NCI-H2227 treated with DMSO at 0.1 percent for 48 hours (cell line): Measurements from ENCODE around the gene GRK6.
A peak's percentile ranks its signal among the peaks of the same experiment; 100 is the strongest.
"Not testable (repeated sequence)": the region's sequence is repeated elsewhere in the genome, so short reads cannot be mapped to it uniquely, and the experiment has no call there.

Experiments
- DNase-seq: peaks from one replicate; lab custom pipeline; 2025; lab: John Stamatoyannopoulos, UW

GRK6 gene

DNA sequence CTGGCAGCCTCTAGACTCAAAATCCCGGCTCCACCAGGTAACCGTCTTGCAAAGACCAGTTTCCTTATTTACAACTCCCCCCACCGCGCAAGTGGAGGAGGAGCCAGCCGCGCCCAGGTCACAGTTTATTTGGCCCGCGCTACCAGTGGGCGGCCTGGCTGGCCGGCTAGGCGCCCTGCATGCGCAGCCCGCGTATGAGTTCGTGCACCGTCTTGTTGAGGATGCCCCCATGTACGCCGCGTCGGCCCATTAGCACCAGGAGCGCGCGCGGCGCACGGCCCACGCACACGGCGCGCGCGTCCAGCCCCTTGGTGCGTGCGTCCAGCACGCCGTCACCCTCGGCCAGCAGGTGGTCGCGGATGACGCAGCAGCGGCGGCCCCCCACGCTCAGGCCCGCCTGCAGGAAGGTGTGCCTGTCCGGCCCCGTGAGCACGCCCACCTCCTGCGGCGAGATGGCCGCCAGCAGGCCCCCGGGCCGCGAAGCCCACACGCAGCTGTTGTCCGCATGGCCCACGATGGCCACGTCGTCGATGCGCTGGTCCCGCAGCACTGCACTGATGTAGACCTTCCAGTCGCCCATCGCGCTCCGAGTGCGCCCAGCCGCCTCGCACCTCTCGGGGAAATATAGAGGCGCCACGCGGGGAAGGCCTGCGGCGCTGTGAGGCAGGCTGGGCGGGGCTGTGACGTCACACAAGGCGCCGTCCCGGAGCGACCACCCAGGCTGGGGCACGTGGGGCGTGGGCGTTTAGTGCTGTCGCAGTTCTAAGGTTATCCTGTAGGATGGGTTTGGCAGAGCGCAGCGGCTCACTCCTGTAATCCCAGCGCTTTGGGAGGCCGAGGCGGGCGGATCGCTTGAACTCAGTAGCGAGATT lies 26.2 kb upstream of the GRK6 start, which contains the start of gene PFN3:
Gene PFN3 (minus strand): TSS at position 665 of the 872 bp plus-strand sequence. CDS start 85 bp downstream, at position 580.
- no peak for DNase-seq

DNA sequence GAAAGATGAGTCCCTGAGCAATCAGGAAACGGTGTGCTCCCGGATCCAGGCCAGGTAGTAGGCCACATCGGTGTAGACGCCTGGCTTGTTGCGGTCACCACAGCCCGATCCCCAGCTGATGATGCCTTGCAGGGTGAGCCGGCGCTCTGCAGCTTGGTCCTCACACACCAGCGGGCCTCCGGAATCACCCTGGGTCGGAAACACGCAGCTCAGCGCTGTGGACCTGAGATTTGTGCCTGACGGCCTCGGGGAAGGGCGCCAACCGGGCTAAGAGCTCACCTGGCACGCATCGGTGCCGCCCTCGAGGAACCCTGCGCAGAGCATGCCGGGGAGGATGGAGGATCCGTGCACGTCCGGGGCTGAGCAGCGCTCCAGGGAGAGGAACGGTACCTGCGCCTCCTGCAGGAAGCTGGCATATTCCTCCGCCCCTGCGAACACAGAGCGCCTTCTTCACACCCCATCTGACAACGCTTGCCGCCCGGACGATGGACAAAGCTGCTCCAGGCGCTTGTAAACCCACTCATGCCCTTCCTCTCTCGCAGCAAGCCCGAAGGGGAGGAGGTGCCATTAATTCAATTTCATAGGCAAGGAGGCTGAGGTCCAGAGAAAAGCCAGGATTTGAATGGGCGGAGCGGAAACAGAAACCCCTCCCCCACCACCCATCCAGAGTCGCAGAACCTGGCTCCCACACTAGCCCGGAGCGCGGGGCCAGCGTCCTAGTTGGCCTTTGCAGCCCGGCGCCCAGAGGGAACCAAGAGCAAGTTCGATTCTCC lies 24.0 kb upstream of the GRK6 start:
- peak; percentile 70 for DNase-seq

DNA sequence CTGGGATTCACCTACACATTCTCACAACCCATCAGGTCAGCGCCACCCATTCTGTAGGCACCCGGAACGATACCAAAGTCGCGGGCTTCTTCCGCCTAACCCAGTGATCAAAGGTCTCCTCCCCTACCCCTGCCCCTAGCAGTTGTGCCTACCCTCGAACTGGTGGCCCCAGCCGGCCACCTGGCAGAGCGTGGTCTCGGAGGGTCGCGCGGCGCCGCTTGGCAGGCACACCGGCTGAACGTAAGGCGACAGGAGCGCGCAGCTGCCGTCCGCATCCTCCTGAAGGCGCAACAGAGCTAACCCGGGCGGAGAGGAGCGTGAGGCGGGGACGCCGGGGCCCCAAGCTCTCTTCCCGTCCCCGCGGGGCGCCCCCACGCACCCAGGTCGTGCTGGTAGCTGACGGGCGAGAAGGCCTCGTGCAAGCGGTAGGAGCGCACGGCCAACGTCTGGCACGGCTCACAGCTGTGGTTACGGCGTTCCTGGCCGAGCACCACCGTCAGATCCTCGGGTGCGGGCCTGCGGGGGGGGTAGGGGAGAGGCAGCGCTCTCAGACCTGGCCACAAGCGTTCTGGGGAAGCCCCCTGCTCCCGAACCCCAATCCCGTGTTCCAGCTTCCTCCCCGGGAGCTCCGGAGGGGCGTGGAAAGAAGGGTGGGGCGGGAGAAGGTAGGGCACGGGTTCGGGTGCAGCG lies 23.2 kb upstream of the GRK6 start:
- no peak for DNase-seq

DNA sequence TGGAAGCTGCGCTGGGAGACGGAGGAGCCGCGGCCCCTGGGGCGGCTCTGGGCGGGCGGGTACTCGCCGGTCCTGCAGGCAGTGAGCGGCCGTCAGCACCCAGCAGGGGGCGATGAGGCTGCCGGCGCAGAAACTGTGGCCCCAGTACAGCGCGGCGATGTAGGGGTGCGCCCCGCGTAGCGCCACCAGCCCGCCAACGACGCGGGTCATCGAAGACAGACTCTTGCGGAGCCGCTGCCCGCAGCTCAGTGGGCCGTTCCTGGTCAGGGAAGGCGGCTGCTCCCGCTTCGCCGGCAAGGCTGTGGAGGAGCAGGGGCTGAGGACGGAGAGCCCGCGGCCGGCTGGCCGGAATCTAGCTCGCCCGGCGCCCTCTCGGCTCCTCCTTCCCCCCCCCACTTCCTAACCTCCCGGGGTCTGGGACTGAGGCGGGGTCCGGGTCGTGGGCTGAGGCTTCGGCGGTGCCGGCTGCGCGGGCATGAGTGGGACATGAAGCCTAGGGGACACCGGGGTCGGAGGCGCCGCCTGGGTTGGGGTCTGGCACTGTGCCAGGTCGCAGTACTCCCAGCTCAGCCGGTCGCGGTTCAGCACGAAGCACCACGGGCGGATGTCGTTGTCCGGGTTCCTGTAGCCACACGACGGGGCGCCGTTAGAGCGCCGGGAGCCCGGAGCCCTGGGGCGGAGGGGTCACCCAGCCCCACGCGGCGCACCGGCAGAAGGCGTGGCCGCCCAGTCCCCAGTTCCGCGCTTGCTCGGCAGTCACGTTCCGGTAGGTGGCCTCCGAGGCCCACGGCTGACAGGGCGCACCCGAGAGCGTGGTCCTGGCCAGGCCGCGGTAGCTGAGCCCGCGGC lies 22.5 kb upstream of the GRK6 start:
- DNase-seq = peak; percentile 10

DNA sequence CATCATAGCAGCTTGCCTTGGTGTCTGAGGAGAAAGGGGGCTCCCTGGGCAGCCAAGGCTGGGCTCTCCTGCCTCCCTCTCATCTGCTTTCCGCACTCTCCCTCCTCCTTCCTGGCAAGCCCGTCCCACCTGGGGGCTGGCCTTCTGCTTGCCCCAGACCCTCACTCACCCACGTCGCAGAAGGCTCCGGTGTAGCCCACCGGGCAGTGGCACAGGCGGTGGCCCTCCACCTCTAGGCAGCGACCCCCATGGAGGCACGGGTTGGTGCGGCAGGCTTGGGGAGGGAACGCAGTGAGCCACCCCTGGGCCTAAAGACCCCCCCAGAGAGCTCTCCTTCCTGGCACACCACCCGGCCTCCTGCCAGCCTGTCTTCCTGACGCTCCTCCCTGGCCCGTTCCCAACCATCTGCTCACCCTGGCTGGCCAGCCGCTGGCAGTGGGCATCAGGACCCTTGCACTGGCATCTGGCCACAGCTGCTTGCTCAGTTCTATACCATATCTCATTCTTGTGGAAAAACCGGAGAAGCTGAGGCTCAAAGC lies 21.8 kb upstream of the GRK6 start:
- DNase-seq = no peak

DNA sequence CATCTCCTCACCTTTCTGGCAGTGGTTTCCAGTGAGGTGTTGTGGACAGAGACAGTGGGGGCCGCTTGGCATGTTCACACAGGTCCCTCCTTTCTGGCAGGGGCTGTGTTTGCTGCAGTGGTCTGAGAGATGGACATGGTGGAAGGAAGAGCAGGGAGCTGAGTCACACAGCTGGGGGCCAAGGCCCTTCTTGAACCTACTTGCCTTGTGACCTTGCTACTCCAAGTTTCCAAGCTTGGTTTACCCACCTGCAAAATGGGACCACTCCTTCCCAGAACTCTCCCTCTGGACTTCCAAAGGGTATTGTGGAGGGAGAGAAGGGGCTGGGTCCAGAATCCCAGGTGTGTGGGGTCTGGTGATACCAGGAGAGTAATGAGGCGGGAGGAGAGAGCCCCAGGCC lies 21.2 kb upstream of the GRK6 start:
- no peak for DNase-seq

DNA sequence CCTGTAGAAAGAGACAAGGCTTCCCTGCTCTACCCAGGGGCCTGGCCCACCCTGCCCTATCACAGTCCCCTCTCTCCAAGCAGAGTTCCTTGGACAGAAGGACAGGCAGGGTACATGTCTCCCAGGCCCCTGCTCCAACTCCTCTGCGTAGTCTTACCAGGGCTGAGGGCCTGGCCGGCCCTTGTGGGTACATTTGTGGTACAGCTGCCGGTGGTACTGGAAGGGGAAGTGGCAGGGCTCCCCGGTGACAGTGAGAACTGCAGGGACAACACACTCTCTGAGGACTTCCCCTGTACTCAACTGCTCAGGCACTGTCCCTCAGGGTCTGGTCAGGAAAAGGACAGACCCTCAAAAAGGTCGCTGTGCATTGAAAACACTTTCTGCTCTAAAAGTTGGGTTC lies 20.7 kb upstream of the GRK6 start:
- no peak for DNase-seq

DNA sequence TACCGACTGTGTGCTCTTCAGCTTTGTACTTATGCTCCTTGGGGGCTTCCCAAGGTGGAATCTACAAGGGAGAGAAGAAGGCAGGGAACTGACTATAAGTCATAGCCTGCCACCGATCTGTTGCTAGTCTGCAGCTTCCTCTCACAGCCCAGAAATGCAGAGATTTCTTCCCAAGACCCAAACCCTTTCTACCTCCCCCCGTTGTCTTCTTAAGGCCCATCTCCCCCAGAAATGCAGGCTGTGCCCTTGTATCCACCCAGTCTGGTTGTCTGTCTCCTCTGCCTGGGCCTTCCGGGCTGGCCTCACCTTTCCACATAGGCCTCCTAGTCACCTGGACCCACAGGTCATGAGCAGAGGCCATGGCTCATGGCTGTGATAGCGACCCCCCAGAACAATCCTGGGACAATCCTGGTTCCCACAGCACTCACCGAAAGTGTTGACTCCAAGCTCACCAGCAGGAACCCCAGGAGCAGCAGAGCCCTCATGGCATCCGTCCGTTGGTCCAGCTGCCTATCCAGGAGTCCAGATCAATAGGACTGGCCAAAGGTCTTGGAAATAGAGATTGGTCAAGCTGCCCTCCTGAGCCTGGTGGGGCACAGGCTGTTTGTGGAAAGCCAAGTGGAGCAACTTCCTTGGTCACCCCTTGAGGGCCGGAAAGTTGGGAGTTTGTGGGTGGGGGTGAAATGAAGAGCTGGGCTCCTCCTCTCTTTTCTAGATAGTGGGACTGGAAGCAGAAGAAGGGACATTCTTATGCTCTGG lies 17.3 kb upstream of the GRK6 start, which contains the start of gene F12:
Gene F12 (minus strand): TSS at position 522 of the 759 bp plus-strand sequence. CDS start 37 bp downstream, at position 485.
- no peak for DNase-seq

DNA sequence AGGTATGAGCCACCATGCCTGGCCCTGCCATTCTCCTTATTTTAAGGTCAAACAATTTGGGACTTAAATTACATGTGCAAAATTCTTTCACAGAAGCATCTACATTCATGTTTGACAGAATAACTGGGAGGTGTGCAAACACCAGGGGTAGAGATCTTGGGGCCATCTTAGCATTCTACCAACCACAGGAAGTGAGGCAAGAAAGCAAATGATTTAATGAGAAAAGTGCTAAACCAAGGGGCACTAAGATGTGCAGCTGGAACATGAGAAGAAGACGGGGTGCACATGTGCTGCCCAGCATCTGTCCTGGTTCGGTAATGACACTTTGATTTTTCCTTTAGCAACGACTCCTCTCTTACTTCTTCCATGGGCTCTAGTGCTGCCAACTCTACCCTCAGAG lies 15.9 kb upstream of the GRK6 start:
- DNase-seq = no peak

DNA sequence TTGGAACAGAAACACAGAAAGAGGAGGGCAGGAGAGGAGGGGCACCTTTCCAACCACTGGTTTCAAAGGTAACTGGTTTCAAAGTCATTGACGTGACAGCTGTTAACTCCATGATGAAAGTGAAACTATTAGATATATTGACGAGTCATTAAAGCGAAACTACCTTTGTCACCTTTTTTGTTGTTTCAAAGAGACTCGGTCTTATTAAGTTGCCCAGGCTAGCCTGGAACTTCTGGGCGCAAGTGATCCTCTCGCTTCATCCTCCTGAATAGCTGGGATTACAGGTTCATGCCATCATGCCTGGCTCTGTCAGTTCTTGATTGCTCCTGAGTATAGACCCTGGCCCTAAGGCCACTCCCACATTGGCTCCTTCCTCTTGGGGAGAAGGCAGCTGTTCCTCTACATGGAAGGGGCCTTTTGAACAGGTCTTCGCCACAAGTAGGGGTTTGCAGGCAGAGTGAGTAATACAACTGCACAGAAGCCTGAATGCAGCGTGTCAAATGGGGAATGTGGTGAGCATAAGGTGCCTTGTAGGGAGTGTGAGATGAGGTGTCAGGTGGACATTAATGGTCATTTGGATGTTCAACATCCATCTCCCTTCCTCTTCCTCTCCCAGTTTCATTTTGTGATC lies 13.8 kb upstream of the GRK6 start:
- DNase-seq = no peak

DNA sequence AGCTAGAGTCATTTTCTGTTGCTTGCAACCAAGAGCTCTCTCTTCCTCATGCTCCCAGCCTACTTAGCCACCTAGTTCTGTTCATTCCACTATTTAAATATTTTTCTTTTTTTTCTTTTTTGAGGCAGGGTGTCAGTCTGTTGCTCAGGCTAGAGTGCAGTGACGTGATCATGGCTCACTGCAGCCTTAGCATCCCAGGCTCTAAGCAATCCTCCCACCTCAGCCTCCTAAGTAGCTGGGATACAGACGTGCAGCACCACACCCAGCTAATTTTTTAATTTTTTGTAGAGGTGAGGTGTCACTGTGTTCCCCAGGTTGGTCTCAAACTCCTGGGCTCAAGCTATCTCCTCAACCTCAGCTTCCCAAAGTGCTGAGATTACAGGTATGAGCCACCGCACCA lies 12.0 kb upstream of the GRK6 start:
- no peak for DNase-seq

DNA sequence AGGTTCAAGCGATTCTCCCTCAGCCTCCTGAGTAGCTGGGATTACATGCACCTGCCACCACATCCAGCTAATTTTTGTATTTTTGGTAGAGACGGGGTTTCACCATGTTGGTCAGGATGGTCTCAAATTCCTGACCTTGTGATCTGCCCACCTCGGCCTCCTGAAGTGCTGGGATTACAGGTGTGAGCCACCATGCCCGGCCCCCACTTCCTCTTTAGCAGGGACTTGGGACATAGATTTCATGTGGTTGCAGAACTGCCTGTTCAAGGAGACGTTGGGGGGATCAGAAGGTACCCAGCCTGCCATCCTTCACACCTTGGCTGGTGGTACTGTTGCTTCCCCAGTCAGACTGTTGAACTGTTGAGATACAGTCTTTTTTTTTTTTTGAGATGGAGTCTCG lies 9.4 kb upstream of the GRK6 start:
- not testable (repeated sequence) for DNase-seq

DNA sequence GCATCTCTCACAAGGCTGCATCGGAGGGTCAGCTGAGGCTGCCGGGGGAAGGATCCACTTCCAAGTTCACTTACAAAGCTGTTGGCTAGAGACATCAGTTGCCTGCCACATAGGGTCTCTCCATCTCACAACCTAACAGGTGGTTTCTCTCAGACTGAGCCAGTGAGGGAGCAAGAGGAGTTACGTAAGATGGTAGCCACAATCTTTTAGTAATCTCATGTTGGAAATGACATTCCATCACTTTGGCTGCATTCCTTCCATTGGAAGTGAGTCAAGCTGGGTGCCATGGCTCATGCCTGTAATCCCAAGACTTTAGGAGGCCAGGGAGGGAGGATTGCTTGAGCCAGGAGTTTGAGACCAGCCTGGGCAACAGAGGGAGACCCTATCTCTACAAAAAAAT lies 7.4 kb upstream of the GRK6 start:
- no peak for DNase-seq

DNA sequence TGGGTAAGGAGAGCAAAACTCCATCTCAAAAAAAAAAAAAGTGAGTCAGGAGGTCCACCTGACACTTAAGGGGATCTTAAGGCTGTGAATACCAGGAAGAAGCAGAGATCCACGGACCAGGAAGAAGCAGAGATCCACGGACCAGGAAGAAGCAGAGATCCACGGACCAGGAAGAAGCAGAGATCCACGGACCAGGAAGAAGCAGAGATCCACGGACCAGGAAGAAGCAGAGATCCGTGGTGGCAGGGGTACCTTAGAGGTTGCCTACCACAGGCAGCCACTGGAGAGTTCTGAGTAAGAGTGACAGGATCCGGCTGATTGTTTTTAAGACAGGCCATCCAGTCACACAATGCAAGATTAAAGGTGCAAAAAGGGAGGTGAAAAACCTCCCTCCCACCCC lies 6.0 kb upstream of the GRK6 start:
- DNase-seq = not testable (repeated sequence)

DNA sequence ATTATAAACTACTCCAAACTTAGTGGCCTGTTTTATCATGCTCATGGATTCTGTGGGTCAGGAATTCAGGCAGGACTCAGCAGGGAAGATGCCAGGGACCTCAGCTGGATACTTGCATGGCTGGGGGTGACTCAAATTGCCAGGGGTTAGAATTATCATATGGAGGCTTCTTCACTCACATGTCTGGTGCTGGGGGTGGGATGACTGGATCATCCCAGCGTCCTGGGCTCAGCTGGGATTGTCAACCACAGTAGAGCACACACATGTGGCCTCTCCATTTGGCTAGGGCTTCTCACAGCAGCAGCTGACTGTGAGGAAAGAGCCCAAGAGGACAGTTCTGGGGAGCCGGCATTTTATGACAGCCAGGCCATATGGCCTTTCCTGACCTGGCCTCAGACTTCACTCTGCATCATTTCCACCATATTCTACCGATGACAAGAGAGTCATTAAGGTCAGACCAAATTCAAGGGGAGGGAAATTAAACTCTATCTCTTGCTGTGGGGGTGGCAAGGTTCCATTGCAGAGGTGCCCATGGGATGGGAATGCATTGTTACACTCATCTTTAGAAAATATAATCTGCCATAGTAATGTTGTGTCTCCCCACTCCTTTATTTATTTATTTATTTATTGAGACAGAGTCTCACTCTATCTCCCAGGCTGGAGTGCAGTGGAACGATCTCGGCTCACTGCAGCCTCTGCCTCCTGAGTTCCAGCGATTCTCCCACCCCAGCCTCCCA lies 5.2 kb upstream of the GRK6 start:
- no peak for DNase-seq

DNA sequence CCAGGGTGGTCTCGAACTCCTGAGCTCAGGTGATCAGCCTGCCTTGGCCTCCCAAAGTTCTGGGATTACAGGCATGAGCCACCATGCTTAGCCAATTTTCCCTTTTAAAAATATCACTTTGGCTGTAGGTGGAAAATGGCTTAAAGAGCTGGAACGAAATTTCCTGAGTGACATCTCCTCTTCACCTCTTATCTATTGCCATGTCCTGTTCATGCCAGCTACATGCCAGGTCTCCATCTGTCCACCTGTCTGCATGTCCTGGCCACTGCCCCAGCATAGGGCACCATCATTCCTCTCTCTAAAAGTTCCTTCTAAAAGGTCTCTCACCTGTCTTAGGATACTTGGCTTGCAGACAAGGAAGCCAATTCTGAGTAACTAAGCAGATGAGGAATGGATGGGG lies 2.8 kb upstream of the GRK6 start:
- no peak for DNase-seq

DNA sequence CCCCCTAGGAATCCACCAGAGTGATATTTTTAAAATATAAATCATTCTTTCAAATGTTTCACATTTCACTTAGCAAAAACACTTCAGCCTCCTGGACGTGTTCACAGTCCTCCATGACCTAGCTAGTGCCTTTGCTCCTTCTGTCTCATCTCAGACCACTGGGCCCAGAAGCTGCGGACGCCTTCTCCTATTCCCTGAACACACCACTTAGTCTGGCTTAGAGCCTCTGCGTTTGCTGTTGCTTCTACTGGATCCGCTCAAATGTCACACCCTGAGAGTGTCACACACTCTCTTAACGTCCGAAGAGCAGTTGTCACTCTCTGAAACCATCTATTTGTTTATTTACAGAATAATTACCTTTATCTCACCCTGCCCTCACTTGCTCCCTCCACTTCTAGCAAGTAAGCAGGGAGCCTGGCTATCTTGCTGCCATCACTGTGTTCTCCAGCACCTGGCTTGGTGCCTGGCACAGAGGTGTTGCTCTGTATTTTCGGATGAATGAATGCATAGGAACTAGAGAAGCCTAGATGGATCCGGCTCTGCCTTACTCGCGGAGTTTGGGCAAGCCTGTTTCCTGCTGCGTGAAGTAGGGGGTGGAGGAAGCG lies 1.2 kb upstream of the GRK6 start:
- no peak for DNase-seq

DNA sequence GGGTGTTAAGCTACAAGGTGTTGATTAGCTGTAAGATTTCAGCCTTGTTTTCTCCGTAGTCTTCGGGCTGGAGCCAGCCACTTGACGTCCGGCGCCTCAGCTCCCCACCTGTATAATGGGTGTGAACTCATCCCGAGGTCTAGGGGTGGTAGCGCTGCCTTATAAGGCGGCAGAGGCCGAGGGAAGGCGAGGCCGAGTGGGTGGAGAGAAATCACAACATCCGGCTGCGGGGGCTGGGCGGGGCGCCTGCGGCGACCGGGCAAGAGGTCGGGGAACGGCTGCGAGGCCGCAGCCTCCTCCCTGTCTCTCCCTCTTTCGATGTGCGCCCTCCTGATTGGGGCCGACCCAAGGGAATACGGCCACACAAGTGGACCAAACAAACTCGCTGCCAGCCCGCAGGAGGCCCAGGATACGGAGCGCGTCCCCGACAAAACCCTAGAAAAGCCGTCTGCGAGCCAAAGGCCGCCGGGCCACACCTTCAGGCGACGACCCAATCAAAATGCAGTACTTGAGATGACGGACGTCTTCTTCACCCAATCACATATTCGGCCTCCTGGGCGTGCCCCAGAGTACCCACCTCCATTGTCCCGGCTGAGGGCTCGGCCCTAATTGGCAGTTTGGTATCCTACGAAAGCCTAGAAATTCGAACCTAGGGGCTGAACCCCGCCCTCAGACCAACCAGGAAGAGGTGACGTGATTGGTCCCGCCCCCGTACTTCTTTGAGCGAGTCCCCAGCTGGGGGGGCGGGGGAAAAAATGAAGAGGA lies 493 bp upstream of the GRK6 start:
- peak; percentile 97 for DNase-seq
